A673 (cell line): ENCODE measurements around the gene KCNK1. TPM values are rescaled to one million over a fixed set of nuclear protein-coding genes. Genes with fewer than 3 reads are reported as not detected.
"Not testable (repeated sequence)": the region's sequence is repeated elsewhere in the genome, so short reads cannot be mapped to it uniquely, and the experiment has no call there.

Experiments used
- BruUV-seq: library from RNA; stranded (reverse); fragments of 400-500 nt; replicated peaks from 2 replicates; lab custom pipeline; 2021; lab: Mats Ljungman, UMichigan
- CTCF ChIA-PET: fragments of 300-600 bp; sonication (Branson Sonifier 250); formaldehyde crosslinking; loops from one replicate; lab custom pipeline; 2022; ENCODE audit warnings: antibody characterized with exemption; lab: Charles Lee
- POLR2A ChIA-PET: fragments of 300-600 bp; sonication (Branson Sonifier 250); formaldehyde crosslinking; loops from one replicate; lab custom pipeline; 2022; ENCODE audit warnings: antibody characterized with exemption; ENCODE audit not compliant: low non-redundant PET; lab: Charles Lee
- DNase-seq: peaks from one replicate; pipeline ENCODE4 v3.0.0-alpha.2; 2015; ENCODE audit warnings: low spot score
- H3K27ac ChIP-seq: fragments of 200-600 bp; sonication (generic); 2 replicates; pipeline ENCODE4 v1.5.1; 2016; ENCODE audit warnings: mixed run types, low read depth, mild to moderate bottlenecking, mixed read lengths, antibody characterized with exemption, low read length; ENCODE audit not compliant: poor library complexity, severe bottlenecking
- H3K27me3 ChIP-seq: fragments of 200-600 bp; sonication (generic); replicated peaks from 2 replicates; pipeline ENCODE4 v1.6.1; 2017; ENCODE audit warnings: mixed run types, low read depth, mild to moderate bottlenecking, mixed read lengths, antibody characterized with exemption, low read length; ENCODE audit not compliant: insufficient read depth, poor library complexity
- H3K36me3 ChIP-seq: fragments of 200-600 bp; sonication (generic); 2 replicates; pipeline ENCODE4 v1.6.1; 2016; ENCODE audit warnings: mixed run types, mild to moderate bottlenecking, mixed read lengths, antibody characterized with exemption, low read length; ENCODE audit not compliant: insufficient read depth, poor library complexity, severe bottlenecking
- H3K4me1 ChIP-seq: fragments of 200-600 bp; sonication (generic); 2 replicates; pipeline ENCODE4 v1.6.1; 2017; ENCODE audit warnings: mixed run types, mild to moderate bottlenecking, mixed read lengths, antibody characterized with exemption, low read length; ENCODE audit not compliant: insufficient read depth, poor library complexity, severe bottlenecking
- H3K4me3 ChIP-seq: fragments of 200-600 bp; sonication (generic); 2 replicates; pipeline ENCODE4 v1.5.1; 2016; ENCODE audit warnings: low read depth, mixed run types, mild to moderate bottlenecking, mixed read lengths, low read length; ENCODE audit not compliant: poor library complexity, severe bottlenecking
- H3K9me3 ChIP-seq: fragments of 200-600 bp; sonication (generic); 2 replicates; pipeline ENCODE4 v1.6.1; 2016; ENCODE audit warnings: mixed run types, low read depth, mild to moderate bottlenecking, mixed read lengths, antibody characterized with exemption, low read length; ENCODE audit not compliant: poor library complexity, severe bottlenecking
- CTCF ChIP-seq: fragments of 300-800, 200-600 bp; sonication (generic); conservative IDR thresholded peaks from 2 replicates; pipeline ENCODE4 v1.5.1; 2017; ENCODE audit warnings: low read depth, mild to moderate bottlenecking, antibody characterized with exemption, low read length, moderate library complexity, mixed read lengths
- EZH2 ChIP-seq: fragments of 200-600 bp; sonication (generic); IDR thresholded peaks from 2 replicates; pipeline ENCODE4 v1.6.1; 2017; ENCODE audit warnings: borderline replicate concordance, low read depth, mild to moderate bottlenecking, mixed read lengths, antibody characterized with exemption, low read length; ENCODE audit not compliant: poor library complexity, severe bottlenecking
- intact Hi-C: fragments of 100-400 bp; cut with micrococcal nuclease; formaldehyde crosslinking; loops from one replicate; pipeline ENCODE4 v1.10.0; 2022; ENCODE audit not compliant: unreplicated experiment
- total RNA-seq: library from RNA; stranded (reverse); gene quantifications from 2 replicates; pipeline ENCODE4 v1.2.3, GENCODE V29; 2021

Gene KCNK1
- total RNA-seq, 1 experiment from 2014 or later = not detected

- intact Hi-C loops = no loop called here
- POLR2A ChIA-PET = interaction anchor here (0.6 kb wide), 1 partner anchor 79 kb away, joined by 3 read pairs; no protein-coding TSS in a partner anchor
- peaks cover 13% of the 10 kb centered on the region for H3K27me3 ChIP-seq
- no TSS peak for BruUV-seq
- CTCF ChIA-PET = no interaction called here
- no peak overlapping the region for H3K27ac ChIP-seq
- no peaks in the 10 kb centered on the region for H3K36me3 ChIP-seq
- H3K4me3 ChIP-seq = no peak overlapping the region
- no peaks in the 10 kb centered on the region for H3K4me1 ChIP-seq
- no peaks in the 10 kb centered on the region for H3K9me3 ChIP-seq
- DNase-seq = no peak
- no peak for TF ChIP-seq CTCF
- TF ChIP-seq EZH2 = no peak
Observed at GRCh38 chr1:233679030-233679429, 65.1 kb downstream of the KCNK1 start.

GRCh38 chr1:233679591-233680373, 65.9 kb downstream of the KCNK1 start:
- Histone ChIP-seq H3K36me3 (no peaks in the 10 kb centered on the region), H3K27me3 (peaks cover 7% of the 10 kb centered on the region), H3K9me3 (no peaks in the 10 kb centered on the region), H3K4me3 (no peak overlapping the region), H3K4me1 (no peaks in the 10 kb centered on the region), H3K27ac (no peak overlapping the region)
- no TSS peak for BruUV-seq
- ChIA-PET POLR2A (no interaction called here), CTCF (no interaction called here)
- DNase-seq = no peak
- TF ChIP-seq CTCF = no peak
- TF ChIP-seq EZH2 = no peak
- intact Hi-C loops = no loop called here

- DNase-seq = no peak
- H3K4me1 ChIP-seq = no peaks in the 10 kb centered on the region
- ChIA-PET CTCF (no interaction called here), POLR2A (no interaction called here)
- no TSS peak for BruUV-seq
- H3K9me3 ChIP-seq = no peaks in the 10 kb centered on the region
- intact Hi-C loops = no loop called here
- no peaks in the 10 kb centered on the region for H3K36me3 ChIP-seq
- peaks cover 6% of the 10 kb centered on the region for H3K27me3 ChIP-seq
- TF ChIP-seq CTCF = no peak
- no peak for TF ChIP-seq EZH2
- H3K27ac ChIP-seq = no peak overlapping the region
- H3K4me3 ChIP-seq = no peak overlapping the region
Observed at GRCh38 chr1:233681285-233681684, 67.4 kb downstream of the KCNK1 start.

- intact Hi-C loops, H3K4me1 ChIP-seq, BruUV-seq, H3K36me3 ChIP-seq, H3K27ac ChIP-seq, CTCF ChIA-PET, H3K9me3 ChIP-seq, H3K4me3 ChIP-seq, POLR2A ChIA-PET, H3K27me3 ChIP-seq, DNase-seq: not testable (repeated sequence)
Observed at GRCh38 chr1:233686653-233687052, 72.7 kb downstream of the KCNK1 start.
